Subcutaneous adipose tissue (tissue), 4 donors: ENCODE results near the gene WDR31. TPM values are rescaled to one million over a fixed set of nuclear protein-coding genes. Genes with fewer than 3 reads are reported as not detected.

Source experiments
- total RNA-seq, 4 donors: library from RNA; depleted of rRNA; stranded (reverse); fragments of >200 nt; gene quantifications; one replicate each; pipeline ENCODE4 v1.1.0, GENCODE V29; 2016
- TF ChIP-seq, protein P1 (sequence below): fragments of 450-650 bp; IDR thresholded peaks from one replicate; pipeline ENCODE4 v1.5.1; 2016; ENCODE audit warnings: low read depth, mild to moderate bottlenecking, control low read depth, antibody characterized with exemption, moderate library complexity

WDR31 gene
- total RNA-seq, 4 donors from 2014 or later = 1.4 to 5.7 (median 2.3) TPM

DNA sequence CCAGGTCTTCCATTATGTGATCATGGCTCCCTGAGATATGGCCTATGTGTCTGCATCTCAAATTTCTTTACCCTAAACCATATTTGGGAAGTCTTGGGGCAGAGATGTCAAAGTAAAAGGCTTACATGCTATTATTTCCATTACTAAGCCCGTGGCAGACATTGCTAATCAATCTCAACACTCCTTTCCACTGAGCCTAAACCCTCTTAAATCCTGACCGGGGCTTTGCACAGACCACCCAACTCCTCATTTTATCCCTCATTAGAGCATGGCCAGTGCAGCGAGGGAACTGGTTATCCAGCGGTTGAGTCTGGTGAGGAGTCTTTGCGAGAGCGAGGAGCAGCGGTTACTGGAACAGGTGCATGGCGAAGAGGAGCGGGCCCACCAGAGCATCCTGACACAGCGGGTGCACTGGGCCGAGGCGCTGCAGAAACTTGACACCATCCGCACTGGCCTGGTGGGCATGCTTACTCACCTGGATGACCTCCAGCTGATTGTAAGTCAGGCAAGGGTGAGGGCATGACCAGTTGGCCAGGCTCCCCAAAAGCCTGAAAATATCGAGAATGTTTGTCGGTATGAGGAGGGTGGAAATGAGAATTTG lies 20.3 kb upstream of the WDR31 start:
- TF ChIP-seq, protein P1, sequence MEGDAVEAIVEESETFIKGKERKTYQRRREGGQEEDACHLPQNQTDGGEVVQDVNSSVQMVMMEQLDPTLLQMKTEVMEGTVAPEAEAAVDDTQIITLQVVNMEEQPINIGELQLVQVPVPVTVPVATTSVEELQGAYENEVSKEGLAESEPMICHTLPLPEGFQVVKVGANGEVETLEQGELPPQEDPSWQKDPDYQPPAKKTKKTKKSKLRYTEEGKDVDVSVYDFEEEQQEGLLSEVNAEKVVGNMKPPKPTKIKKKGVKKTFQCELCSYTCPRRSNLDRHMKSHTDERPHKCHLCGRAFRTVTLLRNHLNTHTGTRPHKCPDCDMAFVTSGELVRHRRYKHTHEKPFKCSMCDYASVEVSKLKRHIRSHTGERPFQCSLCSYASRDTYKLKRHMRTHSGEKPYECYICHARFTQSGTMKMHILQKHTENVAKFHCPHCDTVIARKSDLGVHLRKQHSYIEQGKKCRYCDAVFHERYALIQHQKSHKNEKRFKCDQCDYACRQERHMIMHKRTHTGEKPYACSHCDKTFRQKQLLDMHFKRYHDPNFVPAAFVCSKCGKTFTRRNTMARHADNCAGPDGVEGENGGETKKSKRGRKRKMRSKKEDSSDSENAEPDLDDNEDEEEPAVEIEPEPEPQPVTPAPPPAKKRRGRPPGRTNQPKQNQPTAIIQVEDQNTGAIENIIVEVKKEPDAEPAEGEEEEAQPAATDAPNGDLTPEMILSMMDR = no peak

DNA sequence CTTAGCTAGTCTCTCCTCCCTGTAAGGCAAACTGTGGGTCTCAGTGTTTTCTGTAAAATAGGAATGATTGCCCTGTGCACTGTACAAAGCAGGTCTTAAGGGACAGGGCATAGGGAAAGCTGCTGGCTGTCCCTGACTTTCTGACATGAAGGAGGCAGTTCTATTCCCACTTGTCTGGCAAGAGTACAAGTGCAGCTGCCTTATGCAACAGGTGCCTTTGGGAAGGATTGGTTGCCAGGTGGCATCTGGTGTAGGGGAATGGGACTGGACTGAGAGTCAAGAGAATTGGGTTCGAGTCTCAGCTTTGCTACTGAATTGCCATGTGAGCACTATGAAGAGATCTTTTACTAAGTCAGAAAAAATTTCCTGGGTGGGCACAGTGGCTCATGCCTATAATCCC lies 19.3 kb upstream of the WDR31 start:
- TF ChIP-seq, protein P1 = no peak

DNA sequence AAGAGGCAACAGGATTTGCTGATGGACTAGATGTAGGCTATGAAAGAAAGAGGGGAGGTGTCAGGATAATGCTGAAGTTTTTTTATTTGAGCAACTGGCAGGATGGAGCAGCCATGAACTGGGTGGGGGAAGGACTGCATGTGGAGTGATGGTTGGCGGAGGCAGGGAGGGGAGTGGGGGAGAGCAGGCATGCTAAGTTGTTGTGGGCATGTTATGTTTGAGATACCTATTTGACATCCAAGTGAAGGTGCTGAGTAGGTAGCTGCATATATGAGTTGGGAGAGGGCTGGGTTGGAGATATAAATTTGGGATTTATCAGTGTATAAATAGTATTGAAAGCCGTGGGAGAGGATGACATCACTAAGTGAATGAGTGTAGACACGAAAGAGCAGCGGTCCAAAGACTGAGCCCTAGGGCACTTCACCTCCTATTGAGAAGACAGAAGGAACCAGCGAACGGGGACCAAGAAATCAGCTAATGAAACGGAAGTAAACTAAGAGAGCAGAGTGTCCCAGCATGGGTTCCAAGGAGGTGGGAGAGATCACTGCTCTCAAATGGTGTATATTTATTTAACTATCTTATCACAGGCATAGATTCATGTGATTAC lies 16.7 kb upstream of the WDR31 start:
- TF ChIP-seq, protein P1 = no peak

DNA sequence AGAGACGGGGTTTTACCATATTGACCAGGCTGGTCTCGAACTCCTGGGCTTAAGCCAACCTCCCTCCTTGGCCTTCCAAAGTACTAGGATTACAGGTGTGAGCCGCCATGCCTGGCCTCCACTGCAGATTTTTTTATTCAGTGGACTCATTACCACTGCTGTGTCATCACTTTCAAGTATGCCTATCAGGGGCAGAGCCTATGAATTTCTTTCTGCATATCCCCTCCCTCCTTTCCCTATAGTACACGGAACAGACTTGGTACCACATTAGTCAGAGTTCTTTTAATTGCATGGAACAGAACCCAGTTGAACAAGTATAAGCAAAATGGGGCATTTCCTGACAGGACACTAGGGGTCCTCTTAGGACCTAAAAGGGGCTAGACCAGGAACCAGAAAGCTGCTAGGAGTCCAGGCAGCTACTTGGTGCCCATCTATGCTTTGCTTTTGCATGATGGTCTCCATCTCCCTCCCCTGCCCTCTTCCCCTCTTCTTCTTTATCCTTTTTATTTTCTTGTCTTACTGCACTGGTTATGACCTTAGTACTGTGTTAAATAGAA lies 15.0 kb upstream of the WDR31 start:
- TF ChIP-seq, protein P1 = no peak

DNA sequence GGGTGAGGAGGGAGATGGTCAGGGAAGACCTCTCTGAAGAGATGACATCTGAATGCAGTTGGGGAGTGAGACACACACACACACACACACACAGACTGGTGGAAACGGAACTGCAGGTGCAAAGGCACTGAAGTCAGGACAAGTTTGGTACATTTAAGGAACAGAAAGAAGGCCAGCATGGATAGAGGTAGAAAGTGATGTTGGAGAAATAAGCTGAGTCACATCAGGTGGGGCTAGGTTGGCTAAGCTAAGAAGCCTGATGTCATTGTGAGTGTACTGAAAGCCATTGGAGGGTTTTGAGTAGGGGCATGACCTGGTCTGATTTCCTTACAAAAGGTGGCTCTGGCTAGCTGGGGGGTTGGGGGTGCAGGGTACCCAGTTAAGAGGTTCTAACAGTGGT lies 12.3 kb upstream of the WDR31 start:
- TF ChIP-seq, protein P1 = no peak

DNA sequence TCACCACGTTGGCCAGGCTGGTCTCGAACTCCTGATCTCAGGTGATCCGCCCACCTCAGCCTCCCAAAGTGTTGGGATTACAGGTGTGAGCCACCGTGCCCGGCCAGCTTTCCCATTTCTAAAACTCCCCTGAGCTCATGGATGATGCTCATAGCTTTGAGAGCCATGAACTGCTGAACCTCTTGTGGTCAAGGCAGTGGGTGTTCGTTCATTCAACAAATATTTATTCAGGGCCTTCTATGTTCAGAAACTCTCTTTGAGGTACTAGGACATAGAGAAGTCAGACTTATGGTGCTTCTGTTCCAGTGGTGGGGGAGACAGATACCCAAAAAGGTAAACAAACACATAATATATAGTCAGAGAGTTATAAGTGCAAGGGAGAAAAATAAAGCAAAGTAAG lies 11.9 kb upstream of the WDR31 start:
- TF ChIP-seq, protein P1 = no peak

DNA sequence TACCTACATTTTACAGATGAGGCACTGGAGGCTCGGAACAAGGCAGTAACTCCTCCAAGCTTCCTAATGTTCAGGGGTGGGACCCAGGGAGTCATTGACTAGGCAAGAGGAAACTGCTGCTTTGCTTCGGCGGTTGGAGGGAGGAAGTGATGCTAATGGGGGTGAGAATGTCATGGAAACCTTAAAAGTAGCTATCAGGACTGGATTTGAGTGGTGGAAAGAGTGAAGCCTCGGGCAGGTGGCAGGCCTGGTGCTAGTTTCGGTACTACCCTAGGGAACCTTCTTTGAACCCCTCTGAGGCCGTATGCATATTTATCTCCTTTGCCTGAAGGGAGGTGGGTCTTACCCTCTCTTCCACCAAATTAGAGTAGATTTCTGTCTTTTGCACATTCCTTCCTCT lies 10.9 kb upstream of the WDR31 start:
- TF ChIP-seq, protein P1 = no peak
